DND-41 (cell line): Measurements from ENCODE around the gene MADCAM1.

Experiments used
- ATAC-seq: fragments of 200-7000 bp; cut with Tn5 transposase; 3 replicates; pipeline ENCODE4 v1.9.1; 2021; ENCODE audit warnings: low read depth; ENCODE audit not compliant: insufficient read depth
- DNase-seq: peaks from one replicate; pipeline ENCODE4 v3.0.0-alpha.2; 2020
- H2AFZ ChIP-seq: 2 replicates; pipeline ENCODE4 v1.6.0; 2012; ENCODE audit warnings: low read depth, low read length
- H3K27ac ChIP-seq: 2 replicates; pipeline ENCODE4 v1.5.1; 2012; ENCODE audit warnings: low read length, inconsistent platforms
- H3K27me3 ChIP-seq: fragments of 200-600 bp; sonication (generic); 2 replicates; pipeline ENCODE4 v1.6.0; 2012; ENCODE audit warnings: low read length, mild to moderate bottlenecking, inconsistent platforms; ENCODE audit not compliant: insufficient read depth, poor library complexity
- H3K36me3 ChIP-seq: 2 replicates; pipeline ENCODE4 v1.5.1; 2012; ENCODE audit warnings: low read length, inconsistent platforms; ENCODE audit not compliant: insufficient read depth
- H3K4me1 ChIP-seq: 2 replicates; pipeline ENCODE4 v1.5.1; 2012; ENCODE audit warnings: mild to moderate bottlenecking, low read length; ENCODE audit not compliant: insufficient read depth
- H3K4me2 ChIP-seq: 2 replicates; pipeline ENCODE4 v1.6.0; 2012; ENCODE audit warnings: mild to moderate bottlenecking, moderate library complexity, low read length, inconsistent platforms; ENCODE audit not compliant: insufficient read depth
- H3K4me3 ChIP-seq, 2 experiments: fragments of 200-600 bp in 1 of 2; shearing (Covaris generic) in 1 of 2; 2 replicates each; pipeline ENCODE4 v1.5.1; 2012 to 2016; ENCODE audit warnings: inconsistent platforms in 2 of 2, low read length in 2 of 2, mild to moderate bottlenecking in 2 of 2, low read depth in 1 of 2, moderate library complexity in 1 of 2
- H3K79me2 ChIP-seq: 2 replicates; pipeline ENCODE4 v1.6.0; 2012; ENCODE audit warnings: low read length, inconsistent platforms; ENCODE audit not compliant: insufficient read depth
- H3K9ac ChIP-seq: 2 replicates; pipeline ENCODE4 v1.6.0; 2012; ENCODE audit warnings: low read depth, mild to moderate bottlenecking, inconsistent platforms, low read length, moderate library complexity
- H3K9me3 ChIP-seq: 2 replicates; pipeline ENCODE4 v1.5.1; 2012; ENCODE audit warnings: low read length, moderate library complexity, mild to moderate bottlenecking, inconsistent platforms; ENCODE audit not compliant: insufficient read depth, severe bottlenecking
- H4K20me1 ChIP-seq: 2 replicates; pipeline ENCODE4 v1.6.0; 2012; ENCODE audit warnings: low read length; ENCODE audit not compliant: insufficient read depth
- EZH2 ChIP-seq: IDR thresholded peaks from 3 replicates; pipeline ENCODE4 v1.6.1; 2012; ENCODE audit warnings: borderline replicate concordance, low read depth, mild to moderate bottlenecking, moderate library complexity, low read length, inconsistent platforms; ENCODE audit not compliant: severe bottlenecking
- TF ChIP-seq, protein P1 (sequence below): IDR thresholded peaks from 2 replicates; pipeline ENCODE4 v1.5.1; 2012; ENCODE audit warnings: borderline replicate concordance, low read length, moderate library complexity, mild to moderate bottlenecking; ENCODE audit not compliant: poor library complexity, severe bottlenecking; ENCODE audit errors: extremely low read depth

Gene MADCAM1

DNA sequence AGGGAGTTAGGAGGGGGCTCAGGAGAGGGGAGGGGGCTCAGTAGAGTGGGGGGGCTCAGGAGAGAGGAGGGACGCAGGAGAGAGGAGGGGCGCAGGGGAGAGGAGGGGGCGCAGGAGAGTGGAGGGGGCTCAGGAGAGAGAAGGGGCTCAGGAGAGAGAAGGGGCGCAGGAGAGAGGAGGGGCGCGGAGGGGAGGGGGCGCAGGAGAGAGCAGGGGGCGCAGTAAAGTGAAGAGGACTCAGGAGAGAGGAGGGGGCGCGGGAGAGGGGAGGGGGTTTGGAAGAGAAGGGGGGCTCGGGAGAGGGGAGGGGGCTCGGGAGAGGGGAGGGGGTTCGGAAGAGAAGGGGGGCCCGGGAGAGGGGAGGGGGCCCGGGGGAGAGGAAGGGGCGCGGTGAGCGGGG, 700 bp downstream of the MADCAM1 start:
- Histone ChIP-seq H4K20me1 (no peaks in the 10 kb centered on the region), H3K4me2 (no peak overlapping the region), H2AFZ (no peak overlapping the region), H3K9me3 (no peaks in the 10 kb centered on the region), H3K27ac (no peak overlapping the region), H3K79me2 (no peaks in the 10 kb centered on the region), H3K27me3 (no peaks in the 10 kb centered on the region), H3K4me1 (no peaks in the 10 kb centered on the region), H3K9ac (no peak overlapping the region), H3K36me3 (no peaks in the 10 kb centered on the region), H3K4me3 (no peak overlapping the region)
- DNase-seq (no peak), ATAC-seq (no peak)
- TF ChIP-seq EZH2, result no peak
- TF ChIP-seq, protein P1, sequence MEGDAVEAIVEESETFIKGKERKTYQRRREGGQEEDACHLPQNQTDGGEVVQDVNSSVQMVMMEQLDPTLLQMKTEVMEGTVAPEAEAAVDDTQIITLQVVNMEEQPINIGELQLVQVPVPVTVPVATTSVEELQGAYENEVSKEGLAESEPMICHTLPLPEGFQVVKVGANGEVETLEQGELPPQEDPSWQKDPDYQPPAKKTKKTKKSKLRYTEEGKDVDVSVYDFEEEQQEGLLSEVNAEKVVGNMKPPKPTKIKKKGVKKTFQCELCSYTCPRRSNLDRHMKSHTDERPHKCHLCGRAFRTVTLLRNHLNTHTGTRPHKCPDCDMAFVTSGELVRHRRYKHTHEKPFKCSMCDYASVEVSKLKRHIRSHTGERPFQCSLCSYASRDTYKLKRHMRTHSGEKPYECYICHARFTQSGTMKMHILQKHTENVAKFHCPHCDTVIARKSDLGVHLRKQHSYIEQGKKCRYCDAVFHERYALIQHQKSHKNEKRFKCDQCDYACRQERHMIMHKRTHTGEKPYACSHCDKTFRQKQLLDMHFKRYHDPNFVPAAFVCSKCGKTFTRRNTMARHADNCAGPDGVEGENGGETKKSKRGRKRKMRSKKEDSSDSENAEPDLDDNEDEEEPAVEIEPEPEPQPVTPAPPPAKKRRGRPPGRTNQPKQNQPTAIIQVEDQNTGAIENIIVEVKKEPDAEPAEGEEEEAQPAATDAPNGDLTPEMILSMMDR, result no peak

DNA sequence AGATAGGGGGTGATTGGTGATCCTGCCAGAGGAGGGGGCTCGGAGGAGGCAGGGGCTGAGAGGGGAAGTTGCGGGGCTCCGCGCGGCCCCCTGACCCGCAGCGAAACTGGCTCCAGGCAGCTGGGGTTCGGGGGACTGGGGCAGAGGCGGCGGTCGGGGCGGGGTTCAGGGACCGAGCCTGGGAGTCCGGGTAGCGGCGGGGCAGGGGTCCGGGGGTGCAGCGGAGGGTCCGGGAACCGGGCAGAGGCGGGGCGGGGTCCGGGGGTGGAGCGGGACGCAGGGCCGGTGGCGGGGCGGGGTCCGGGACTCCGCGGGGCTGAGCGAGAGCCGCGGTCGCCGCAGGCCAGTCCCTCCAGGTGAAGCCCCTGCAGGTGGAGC, 1.2 kb downstream of the MADCAM1 start:
- Histone ChIP-seq H3K4me3 (no peak overlapping the region), H3K36me3 (no peaks in the 10 kb centered on the region), H3K4me2 (no peak overlapping the region), H2AFZ (no peak overlapping the region), H3K79me2 (no peaks in the 10 kb centered on the region), H4K20me1 (no peaks in the 10 kb centered on the region), H3K9me3 (no peaks in the 10 kb centered on the region), H3K9ac (no peak overlapping the region), H3K27ac (no peak overlapping the region), H3K27me3 (no peaks in the 10 kb centered on the region), H3K4me1 (no peaks in the 10 kb centered on the region)
- ATAC-seq (no peak), DNase-seq (no peak)
- TF ChIP-seq, protein P1, result no peak
- no peak for TF ChIP-seq EZH2

DNA sequence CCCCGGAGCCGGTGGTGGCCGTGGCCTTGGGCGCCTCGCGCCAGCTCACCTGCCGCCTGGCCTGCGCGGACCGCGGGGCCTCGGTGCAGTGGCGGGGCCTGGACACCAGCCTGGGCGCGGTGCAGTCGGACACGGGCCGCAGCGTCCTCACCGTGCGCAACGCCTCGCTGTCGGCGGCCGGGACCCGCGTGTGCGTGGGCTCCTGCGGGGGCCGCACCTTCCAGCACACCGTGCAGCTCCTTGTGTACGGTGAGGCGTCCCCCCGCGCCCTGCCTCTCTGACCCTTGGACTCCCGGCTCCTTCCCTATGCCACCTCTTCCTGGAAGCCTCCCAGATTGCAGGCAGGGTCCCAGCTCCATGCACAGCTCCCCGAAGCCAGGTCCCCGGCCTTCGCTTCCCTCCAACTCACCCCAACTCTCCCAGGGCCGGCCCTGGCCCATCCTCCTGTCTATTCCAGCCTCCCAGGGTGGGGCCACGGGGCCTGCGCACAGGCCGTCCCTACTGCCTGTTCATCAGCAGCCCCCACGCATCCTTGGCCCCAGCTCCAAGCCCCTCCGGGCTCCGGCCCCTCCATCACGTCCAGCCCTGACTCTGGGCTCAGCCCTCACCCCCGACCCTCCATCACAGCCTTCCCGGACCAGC, 1.7 kb downstream of the MADCAM1 start:
- no peaks in the 10 kb centered on the region for H3K79me2 ChIP-seq
- no peak overlapping the region for H2AFZ ChIP-seq
- H3K4me3 ChIP-seq, result no peak overlapping the region
- TF ChIP-seq EZH2, result no peak
- TF ChIP-seq, protein P1, result no peak
- no peaks in the 10 kb centered on the region for H3K27me3 ChIP-seq
- H3K9me3 ChIP-seq, result no peaks in the 10 kb centered on the region
- H4K20me1 ChIP-seq, result no peaks in the 10 kb centered on the region
- no peaks in the 10 kb centered on the region for H3K36me3 ChIP-seq
- no peaks in the 10 kb centered on the region for H3K4me1 ChIP-seq
- no peak for DNase-seq
- H3K9ac ChIP-seq, result no peak overlapping the region
- ATAC-seq, result no peak
- H3K4me2 ChIP-seq, result no peak overlapping the region
- H3K27ac ChIP-seq, result no peak overlapping the region
